Liver (tissue), 3 donors: ENCODE results near the gene CDK19.

Experiments
- EGR1 ChIP-seq, 2 donors: IDR thresholded peaks; 2 replicates each; pipeline ENCODE4 v1.6.1; 2016 to 2018; ENCODE audit warnings: antibody characterized with exemption in 2 of 2, low read depth in 2 of 2
- GABPA ChIP-seq, 2 donors: IDR thresholded peaks in 1 of 2; conservative IDR thresholded peaks in 1 of 2; 2 replicates each; pipeline ENCODE4 v1.6.1; 2016; ENCODE audit warnings: antibody characterized with exemption in 2 of 2, mild to moderate bottlenecking in 1 of 2, moderate library complexity in 1 of 2
- TAF1 ChIP-seq: conservative IDR thresholded peaks from 2 replicates; pipeline ENCODE4 v1.6.1; 2016; ENCODE audit warnings: antibody characterized with exemption, mild to moderate bottlenecking
- TF ChIP-seq, protein P1 (sequence below): IDR thresholded peaks from 2 replicates; pipeline ENCODE4 v1.6.1; 2016; ENCODE audit warnings: antibody characterized with exemption, mild to moderate bottlenecking
- TF ChIP-seq, protein P2 (sequence below): fragments of 150-350 bp; IDR thresholded peaks from 2 replicates; pipeline ENCODE4 v1.5.1; 2017; ENCODE audit warnings: improper control_type of control experiment, low read depth, low read length; ENCODE audit not compliant: missing input control
- TF ChIP-seq, protein P3 (sequence below): IDR thresholded peaks from 2 replicates; pipeline ENCODE4 v1.6.1; 2016; ENCODE audit warnings: antibody characterized with exemption
- TF ChIP-seq, protein P4 (sequence below): IDR thresholded peaks from 2 replicates; pipeline ENCODE4 v1.6.1; 2016; ENCODE audit warnings: antibody characterized with exemption
- donor health status: healthy.
- donor health status: healthy.

DNA sequence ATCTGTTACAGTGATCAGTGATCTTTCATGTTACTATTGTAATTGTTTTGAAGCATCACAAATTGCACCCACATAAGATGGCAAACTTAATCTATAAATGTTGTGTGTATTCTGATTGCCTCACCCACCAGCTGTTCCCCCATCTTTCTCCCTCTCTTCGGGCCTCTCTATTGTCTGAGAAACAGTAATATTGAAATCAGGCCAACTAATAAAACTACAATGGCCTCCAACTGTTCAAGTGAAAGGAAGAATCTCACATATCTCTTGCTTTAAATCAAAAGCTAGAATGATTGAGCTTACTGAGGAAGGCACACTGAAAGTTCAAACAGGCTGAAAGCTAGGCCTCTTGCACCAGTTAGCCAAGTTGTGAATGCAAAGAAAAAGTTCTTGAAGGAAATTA is 141.2 kb downstream of the CDK19 start:
- TF ChIP-seq TAF1 = no peak
- TF ChIP-seq, protein P1, sequence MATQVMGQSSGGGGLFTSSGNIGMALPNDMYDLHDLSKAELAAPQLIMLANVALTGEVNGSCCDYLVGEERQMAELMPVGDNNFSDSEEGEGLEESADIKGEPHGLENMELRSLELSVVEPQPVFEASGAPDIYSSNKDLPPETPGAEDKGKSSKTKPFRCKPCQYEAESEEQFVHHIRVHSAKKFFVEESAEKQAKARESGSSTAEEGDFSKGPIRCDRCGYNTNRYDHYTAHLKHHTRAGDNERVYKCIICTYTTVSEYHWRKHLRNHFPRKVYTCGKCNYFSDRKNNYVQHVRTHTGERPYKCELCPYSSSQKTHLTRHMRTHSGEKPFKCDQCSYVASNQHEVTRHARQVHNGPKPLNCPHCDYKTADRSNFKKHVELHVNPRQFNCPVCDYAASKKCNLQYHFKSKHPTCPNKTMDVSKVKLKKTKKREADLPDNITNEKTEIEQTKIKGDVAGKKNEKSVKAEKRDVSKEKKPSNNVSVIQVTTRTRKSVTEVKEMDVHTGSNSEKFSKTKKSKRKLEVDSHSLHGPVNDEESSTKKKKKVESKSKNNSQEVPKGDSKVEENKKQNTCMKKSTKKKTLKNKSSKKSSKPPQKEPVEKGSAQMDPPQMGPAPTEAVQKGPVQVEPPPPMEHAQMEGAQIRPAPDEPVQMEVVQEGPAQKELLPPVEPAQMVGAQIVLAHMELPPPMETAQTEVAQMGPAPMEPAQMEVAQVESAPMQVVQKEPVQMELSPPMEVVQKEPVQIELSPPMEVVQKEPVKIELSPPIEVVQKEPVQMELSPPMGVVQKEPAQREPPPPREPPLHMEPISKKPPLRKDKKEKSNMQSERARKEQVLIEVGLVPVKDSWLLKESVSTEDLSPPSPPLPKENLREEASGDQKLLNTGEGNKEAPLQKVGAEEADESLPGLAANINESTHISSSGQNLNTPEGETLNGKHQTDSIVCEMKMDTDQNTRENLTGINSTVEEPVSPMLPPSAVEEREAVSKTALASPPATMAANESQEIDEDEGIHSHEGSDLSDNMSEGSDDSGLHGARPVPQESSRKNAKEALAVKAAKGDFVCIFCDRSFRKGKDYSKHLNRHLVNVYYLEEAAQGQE = no peak
- TF ChIP-seq, protein P2, sequence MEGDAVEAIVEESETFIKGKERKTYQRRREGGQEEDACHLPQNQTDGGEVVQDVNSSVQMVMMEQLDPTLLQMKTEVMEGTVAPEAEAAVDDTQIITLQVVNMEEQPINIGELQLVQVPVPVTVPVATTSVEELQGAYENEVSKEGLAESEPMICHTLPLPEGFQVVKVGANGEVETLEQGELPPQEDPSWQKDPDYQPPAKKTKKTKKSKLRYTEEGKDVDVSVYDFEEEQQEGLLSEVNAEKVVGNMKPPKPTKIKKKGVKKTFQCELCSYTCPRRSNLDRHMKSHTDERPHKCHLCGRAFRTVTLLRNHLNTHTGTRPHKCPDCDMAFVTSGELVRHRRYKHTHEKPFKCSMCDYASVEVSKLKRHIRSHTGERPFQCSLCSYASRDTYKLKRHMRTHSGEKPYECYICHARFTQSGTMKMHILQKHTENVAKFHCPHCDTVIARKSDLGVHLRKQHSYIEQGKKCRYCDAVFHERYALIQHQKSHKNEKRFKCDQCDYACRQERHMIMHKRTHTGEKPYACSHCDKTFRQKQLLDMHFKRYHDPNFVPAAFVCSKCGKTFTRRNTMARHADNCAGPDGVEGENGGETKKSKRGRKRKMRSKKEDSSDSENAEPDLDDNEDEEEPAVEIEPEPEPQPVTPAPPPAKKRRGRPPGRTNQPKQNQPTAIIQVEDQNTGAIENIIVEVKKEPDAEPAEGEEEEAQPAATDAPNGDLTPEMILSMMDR = no peak
- TF ChIP-seq EGR1 (IDR thresholded peaks at IDR 0.05; ENCODE audit: low read depth in 2 of 2) = no peak
- TF ChIP-seq, protein P3, sequence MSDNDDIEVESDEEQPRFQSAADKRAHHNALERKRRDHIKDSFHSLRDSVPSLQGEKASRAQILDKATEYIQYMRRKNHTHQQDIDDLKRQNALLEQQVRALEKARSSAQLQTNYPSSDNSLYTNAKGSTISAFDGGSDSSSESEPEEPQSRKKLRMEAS = no peak
- no peak for TF ChIP-seq GABPA (IDR thresholded peaks at IDR 0.05 in 1 of 2, conservative IDR thresholded peaks at IDR 0.05 in 1 of 2)
- TF ChIP-seq, protein P4, sequence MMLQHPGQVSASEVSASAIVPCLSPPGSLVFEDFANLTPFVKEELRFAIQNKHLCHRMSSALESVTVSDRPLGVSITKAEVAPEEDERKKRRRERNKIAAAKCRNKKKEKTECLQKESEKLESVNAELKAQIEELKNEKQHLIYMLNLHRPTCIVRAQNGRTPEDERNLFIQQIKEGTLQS = no peak
